ENCODE data around the gene SNX9. TPM values are rescaled to one million over a fixed set of nuclear protein-coding genes. Genes with fewer than 3 reads are reported as not detected.

The SNX9 gene
- polyA plus RNA-seq, 1 donor, result 44.6 TPM

DNA sequence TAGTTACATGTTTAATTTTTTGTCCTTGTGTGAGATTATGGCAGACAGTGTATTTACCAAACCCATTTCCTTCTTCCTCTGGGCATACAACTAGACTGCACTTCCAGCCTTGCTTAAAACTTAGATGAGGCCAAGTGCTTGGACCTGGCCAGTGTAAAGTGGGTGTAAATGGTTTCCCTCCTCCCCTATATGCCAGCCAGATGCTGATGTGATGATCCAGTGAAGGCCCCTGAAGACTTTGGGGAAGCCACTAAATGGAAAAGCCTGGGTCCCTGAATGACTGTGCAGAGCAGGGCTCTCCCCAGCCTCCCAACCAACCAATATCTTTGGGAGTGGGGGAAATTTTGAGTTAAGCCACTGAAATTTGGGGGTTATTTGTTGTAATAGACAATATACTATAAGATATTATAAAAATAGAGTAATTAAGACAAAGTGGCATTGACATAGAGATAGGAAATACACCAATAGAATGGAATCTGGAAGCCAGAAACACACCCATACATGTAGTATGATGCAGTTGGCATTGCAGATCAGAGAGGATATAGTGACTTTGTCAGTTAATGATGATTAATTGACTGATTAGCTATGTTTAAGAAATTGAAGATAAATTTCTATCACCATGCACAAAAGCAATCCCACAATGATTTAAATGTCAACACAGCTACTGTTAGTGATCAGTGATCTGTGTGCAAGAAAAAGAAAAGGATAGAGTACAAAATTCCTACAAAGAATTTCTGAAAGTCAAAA lies 10.4 kb upstream of the SNX9 start:
- H3K36me3 ChIP-seq (ENCODE audit: control insufficient read depth, insufficient read depth, low read length), result no peaks in the 10 kb centered on the region
- no peak for DNase-seq
- no peaks in the 10 kb centered on the region for H3K27me3 ChIP-seq (ENCODE audit: control insufficient read depth, insufficient read depth, low read length)
- no peaks in the 10 kb centered on the region for H3K4me1 ChIP-seq (ENCODE audit: control insufficient read depth, insufficient read depth, low read length)
- H3K9me3 ChIP-seq (ENCODE audit: control insufficient read depth, low read depth, low read length), result no peaks in the 10 kb centered on the region
- no peak overlapping the region for H3K4me3 ChIP-seq (ENCODE audit: low read length)
- H3K27ac ChIP-seq (ENCODE audit: low read length), result no peak overlapping the region

DNA sequence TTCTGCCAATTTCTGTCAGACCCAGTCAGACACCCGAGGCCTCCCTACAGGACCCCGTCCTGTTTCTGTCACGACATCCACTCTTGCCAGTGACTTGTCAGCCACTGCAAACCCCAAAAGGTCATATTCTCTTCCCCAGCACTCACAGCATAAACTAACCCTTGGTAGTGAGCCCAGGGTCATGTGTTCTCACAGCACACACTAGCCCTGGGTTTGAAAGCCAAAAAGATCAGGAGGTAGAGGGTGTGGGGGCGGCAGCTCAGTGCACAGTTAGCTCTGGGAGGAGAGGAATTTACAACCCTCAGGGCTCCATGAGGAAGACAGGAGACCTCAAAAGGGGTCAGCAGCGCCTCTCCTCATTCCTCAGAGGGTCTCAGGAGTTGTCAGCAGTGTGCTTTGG lies 9.9 kb upstream of the SNX9 start:
- no CpG with 5 or more reads among the region's 5 CpGs for WGBS (ENCODE audit: insufficient coverage, low lambda C conversion rate)
- DNase-seq, result no peak
- H3K9me3 ChIP-seq (ENCODE audit: control insufficient read depth, low read depth, low read length), result no peaks in the 10 kb centered on the region
- no peaks in the 10 kb centered on the region for H3K36me3 ChIP-seq (ENCODE audit: control insufficient read depth, insufficient read depth, low read length)
- no peaks in the 10 kb centered on the region for H3K27me3 ChIP-seq (ENCODE audit: control insufficient read depth, insufficient read depth, low read length)
- no peaks in the 10 kb centered on the region for H3K4me1 ChIP-seq (ENCODE audit: control insufficient read depth, insufficient read depth, low read length)
- H3K4me3 ChIP-seq (ENCODE audit: low read length), result no peak overlapping the region
- no peak overlapping the region for H3K27ac ChIP-seq (ENCODE audit: low read length)

DNA sequence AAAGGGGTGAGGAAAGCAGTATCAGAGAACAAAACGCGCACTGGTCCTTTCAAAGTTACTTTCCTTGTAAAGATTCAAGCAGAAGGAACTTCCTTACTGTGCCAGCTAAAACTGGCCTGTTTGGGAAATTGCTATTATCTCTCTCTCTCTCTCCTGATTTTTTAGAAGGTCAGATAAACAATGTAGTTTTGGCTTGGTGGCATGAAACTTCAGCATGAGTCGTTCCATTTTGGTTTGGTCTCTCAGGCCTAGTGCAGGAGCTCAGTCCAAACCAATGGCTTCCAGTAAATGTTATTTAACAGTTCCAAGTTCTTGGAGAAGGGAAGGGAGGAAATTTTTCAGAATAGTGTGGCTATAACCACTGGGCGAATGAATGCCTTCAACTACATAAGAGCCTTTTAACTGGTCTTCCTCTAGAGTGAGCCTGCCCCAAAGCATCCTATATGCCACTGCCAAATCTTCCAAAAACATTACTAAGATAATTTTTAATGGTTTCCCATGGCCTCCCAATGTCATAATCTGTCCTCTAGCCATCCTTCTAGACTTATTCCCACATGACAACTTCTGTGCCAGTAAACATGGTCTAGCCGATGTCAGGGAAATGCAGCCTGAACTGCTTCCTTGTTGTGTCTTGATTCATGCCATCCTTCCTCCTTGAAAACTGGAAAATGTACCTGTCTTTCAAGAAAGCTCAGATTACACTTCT lies 9.1 kb upstream of the SNX9 start:
- H3K4me1 ChIP-seq (ENCODE audit: control insufficient read depth, insufficient read depth, low read length), result no peaks in the 10 kb centered on the region
- H3K9me3 ChIP-seq (ENCODE audit: control insufficient read depth, low read depth, low read length), result no peaks in the 10 kb centered on the region
- DNase-seq, result no peak
- WGBS (ENCODE audit: insufficient coverage, low lambda C conversion rate), result no CpG with 5 or more reads among the region's 5 CpGs
- H3K36me3 ChIP-seq (ENCODE audit: control insufficient read depth, insufficient read depth, low read length), result no peaks in the 10 kb centered on the region
- no peaks in the 10 kb centered on the region for H3K27me3 ChIP-seq (ENCODE audit: control insufficient read depth, insufficient read depth, low read length)
- no peak overlapping the region for H3K4me3 ChIP-seq (ENCODE audit: low read length)
- no peak overlapping the region for H3K27ac ChIP-seq (ENCODE audit: low read length)

DNA sequence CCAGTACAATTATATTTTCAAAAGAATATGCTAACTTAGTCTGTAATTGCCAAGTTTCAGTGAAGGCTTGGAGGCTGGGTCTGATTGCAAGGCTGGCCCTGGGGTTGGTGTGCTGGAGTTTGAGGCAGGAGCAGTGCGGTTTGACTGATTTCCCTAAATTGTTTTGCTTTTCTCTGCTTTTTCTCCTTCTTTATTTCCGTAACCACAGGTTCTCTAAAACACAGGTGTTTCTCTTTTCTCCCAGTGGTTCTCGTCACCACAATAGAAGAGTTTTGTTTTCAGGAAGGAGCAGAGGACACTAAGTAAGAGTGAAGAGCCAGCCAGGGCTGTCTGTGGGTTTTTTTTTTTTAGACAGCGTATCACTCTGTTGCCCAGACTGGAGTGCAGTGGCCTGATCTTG lies 8.2 kb upstream of the SNX9 start:
- no peak for DNase-seq
- Histone ChIP-seq H3K27ac (ENCODE audit: low read length) (no peak overlapping the region), H3K4me3 (ENCODE audit: low read length) (no peak overlapping the region), H3K4me1 (ENCODE audit: control insufficient read depth, insufficient read depth, low read length) (no peaks in the 10 kb centered on the region), H3K36me3 (ENCODE audit: control insufficient read depth, insufficient read depth, low read length) (no peaks in the 10 kb centered on the region), H3K9me3 (ENCODE audit: control insufficient read depth, low read depth, low read length) (no peaks in the 10 kb centered on the region), H3K27me3 (ENCODE audit: control insufficient read depth, insufficient read depth, low read length) (no peaks in the 10 kb centered on the region)
- whole genome bisulfite sequencing (ENCODE audit: insufficient coverage, low lambda C conversion rate), result no CpG with 5 or more reads among the region's 4 CpGs

DNA sequence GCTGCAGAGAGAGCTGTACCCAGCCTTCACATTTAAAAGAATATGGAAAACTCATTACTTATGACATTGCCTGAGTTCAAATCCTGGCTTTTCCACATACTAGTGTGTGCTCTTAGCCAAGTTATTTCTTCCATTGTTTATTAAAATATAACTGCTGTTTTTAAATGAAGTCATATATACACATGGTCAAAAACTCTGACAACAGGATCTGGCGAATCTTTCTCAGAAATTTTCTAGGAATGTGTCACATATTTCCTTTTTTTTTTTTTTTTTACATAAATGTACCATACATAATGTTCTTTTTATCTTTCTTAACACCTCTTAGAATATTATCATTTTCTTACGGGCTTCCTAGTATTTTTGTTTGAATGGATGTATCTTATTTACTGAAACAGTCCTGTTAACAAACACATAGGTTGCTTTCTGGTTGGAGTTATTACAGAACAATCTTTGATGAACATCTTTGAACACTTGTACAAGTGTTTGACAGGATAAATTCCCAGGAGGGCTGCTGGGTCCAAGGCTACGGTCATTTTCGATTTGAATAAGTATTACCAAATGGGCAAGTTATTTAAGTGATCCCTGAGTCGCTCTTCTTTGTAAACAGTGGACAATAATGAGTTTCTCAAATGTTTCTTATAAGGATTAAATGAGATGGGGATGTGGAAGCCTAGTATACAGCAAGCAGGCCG lies 1.6 kb upstream of the SNX9 start:
- DNase-seq, result no peak
- no peaks in the 10 kb centered on the region for H3K27me3 ChIP-seq (ENCODE audit: control insufficient read depth, insufficient read depth, low read length)
- H3K36me3 ChIP-seq (ENCODE audit: control insufficient read depth, insufficient read depth, low read length), result no peaks in the 10 kb centered on the region
- H3K4me3 ChIP-seq (ENCODE audit: low read length), result no peak overlapping the region
- WGBS (ENCODE audit: insufficient coverage, low lambda C conversion rate), result 86% methylated on average over 2 of the region's 6 CpGs
- no peaks in the 10 kb centered on the region for H3K9me3 ChIP-seq (ENCODE audit: control insufficient read depth, low read depth, low read length)
- H3K27ac ChIP-seq (ENCODE audit: low read length), result no peak overlapping the region
- H3K4me1 ChIP-seq (ENCODE audit: control insufficient read depth, insufficient read depth, low read length), result peaks cover 4% of the 10 kb centered on the region

DNA sequence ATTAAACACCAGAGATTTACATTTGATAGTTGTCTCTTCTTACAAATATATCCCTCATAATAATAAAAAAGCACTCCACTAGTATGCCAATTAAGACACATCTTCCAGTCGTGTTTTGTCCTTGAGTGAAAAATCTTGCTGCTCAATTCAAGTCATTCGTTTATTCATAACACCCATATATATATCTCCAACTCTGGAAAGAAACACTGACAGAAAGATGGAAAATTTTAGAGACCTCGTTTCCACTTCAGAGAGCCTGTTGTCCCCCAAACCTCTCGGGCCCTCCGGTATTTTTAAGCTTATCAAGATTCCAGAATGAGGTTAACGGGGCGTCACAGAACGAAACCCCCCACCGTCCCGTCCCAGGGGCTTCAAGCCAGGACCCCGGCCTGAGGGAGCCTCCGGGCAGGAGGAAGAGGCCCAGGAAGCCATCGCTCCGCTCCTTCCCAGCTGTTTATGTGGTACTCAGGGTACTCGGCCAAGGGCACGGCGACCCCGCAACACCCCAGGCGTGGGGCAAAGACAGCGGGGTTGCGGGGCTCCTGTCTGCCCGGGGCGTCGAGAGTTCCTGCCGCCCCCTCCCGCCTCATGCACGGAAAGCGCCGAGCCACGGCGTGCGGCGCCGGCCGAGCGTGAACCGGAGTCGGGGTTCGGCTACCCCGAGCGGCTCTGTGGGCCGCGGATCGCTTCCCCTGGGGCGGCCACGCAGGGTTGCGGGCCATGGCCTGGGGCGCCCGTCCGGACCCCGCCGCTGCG lies 623 bp upstream of the SNX9 start:
- Histone ChIP-seq H3K36me3 (ENCODE audit: control insufficient read depth, insufficient read depth, low read length) (no peaks in the 10 kb centered on the region), H3K4me1 (ENCODE audit: control insufficient read depth, insufficient read depth, low read length) (peaks cover 4% of the 10 kb centered on the region), H3K9me3 (ENCODE audit: control insufficient read depth, low read depth, low read length) (no peaks in the 10 kb centered on the region), H3K27ac (ENCODE audit: low read length) (peak overlapping the region; percentile 55), H3K27me3 (ENCODE audit: control insufficient read depth, insufficient read depth, low read length) (no peaks in the 10 kb centered on the region), H3K4me3 (ENCODE audit: low read length) (peak overlapping the region; percentile 44)
- DNase-seq, result peak in 1 of 2 donors; percentile 72
- WGBS (ENCODE audit: insufficient coverage, low lambda C conversion rate), result no CpG with 5 or more reads among the region's 53 CpGs

DNA sequence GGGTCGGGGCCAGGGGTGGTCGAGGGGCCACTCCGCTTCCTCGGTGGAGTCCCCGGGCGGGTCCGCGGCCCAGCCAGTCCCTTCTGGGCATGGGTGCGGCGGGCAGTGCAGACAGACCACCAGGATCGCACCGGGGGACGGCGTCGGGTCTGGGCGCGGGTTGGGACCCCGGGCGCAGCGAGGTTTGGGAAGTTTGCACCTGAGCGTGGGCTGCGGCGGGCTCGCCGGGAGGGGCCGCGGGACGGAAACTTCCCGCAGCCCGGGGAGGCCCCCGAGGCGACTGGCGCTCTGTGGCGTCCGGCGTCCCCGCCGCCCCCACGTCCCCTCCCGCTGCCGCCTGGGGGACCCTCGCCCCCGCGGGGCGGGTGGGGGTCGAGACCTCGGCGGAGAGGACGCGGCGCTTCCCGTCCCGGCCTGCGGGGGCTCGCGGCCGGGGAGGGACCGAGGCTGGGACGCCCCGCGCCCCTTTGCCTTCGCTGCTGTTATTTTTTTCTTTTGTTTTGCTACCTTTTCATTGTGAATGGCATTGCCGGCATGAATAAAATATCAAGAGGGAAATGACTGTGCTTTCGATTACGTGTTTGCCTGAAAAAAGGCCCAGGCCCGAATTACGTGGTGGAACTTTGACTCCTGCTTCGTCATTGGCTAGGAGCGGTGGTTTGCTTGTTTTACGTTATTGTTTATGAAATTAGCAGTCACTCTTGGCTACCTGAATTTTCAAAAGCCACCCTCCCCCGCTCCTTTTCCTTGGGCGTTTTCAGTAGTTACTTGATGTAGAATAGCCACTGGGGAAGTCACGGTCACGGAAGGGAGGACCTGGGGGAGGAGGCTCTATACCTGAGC lies 703 bp downstream of the SNX9 start:
- peak; percentile 58 to 87 for DNase-seq
- Histone ChIP-seq H3K36me3 (ENCODE audit: control insufficient read depth, insufficient read depth, low read length) (peaks cover 3% of the 10 kb centered on the region), H3K9me3 (ENCODE audit: control insufficient read depth, low read depth, low read length) (no peaks in the 10 kb centered on the region), H3K27ac (ENCODE audit: low read length) (peak overlapping the region; percentile 83), H3K4me1 (ENCODE audit: control insufficient read depth, insufficient read depth, low read length) (peaks cover 4% of the 10 kb centered on the region), H3K27me3 (ENCODE audit: control insufficient read depth, insufficient read depth, low read length) (no peaks in the 10 kb centered on the region), H3K4me3 (ENCODE audit: low read length) (peak overlapping the region; percentile 90)
- 0% methylated on average over 3 of the region's 74 CpGs for WGBS (ENCODE audit: insufficient coverage, low lambda C conversion rate)

DNA sequence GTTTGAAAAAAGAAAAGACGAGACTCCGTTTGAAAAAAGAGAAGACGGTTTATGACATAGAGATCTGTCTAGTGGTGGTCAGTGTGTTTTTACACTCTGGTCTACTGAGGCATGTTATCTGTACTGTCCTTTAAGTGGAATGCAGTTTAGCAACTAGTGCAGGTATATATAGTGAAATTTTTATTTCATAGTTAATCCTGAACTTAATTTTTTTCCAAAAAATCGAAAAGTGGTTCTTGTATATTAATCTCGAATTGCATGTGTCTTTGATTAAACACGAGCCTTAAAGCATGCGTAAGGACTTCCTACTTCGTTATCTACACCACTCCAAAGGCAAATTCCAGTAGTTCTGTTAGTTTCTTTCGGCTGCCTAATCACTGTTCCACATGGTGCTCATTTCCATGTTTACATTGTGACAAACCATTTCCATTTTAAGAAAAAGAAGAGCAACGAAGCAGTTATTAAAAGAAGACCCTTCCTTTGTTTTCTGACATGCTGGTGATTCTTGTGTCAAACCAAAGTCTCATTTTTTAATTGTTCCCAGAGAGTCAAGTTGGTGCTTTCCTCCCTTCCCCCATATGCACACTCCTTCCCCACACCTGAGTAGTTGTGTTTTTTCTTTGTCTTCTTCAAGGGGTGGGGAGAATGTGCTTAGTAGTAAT lies 2.3 kb downstream of the SNX9 start:
- 43% methylated on average over 8 of the region's 10 CpGs for WGBS (ENCODE audit: insufficient coverage, low lambda C conversion rate)
- DNase-seq, result peak in 1 of 2 donors; percentile 55
- H3K9me3 ChIP-seq (ENCODE audit: control insufficient read depth, low read depth, low read length), result no peaks in the 10 kb centered on the region
- peaks cover 5% of the 10 kb centered on the region for H3K36me3 ChIP-seq (ENCODE audit: control insufficient read depth, insufficient read depth, low read length)
- peaks cover 4% of the 10 kb centered on the region for H3K4me1 ChIP-seq (ENCODE audit: control insufficient read depth, insufficient read depth, low read length)
- H3K27ac ChIP-seq (ENCODE audit: low read length), result peak overlapping the region; percentile 40
- no peak overlapping the region for H3K4me3 ChIP-seq (ENCODE audit: low read length)
- H3K27me3 ChIP-seq (ENCODE audit: control insufficient read depth, insufficient read depth, low read length), result no peaks in the 10 kb centered on the region

DNA sequence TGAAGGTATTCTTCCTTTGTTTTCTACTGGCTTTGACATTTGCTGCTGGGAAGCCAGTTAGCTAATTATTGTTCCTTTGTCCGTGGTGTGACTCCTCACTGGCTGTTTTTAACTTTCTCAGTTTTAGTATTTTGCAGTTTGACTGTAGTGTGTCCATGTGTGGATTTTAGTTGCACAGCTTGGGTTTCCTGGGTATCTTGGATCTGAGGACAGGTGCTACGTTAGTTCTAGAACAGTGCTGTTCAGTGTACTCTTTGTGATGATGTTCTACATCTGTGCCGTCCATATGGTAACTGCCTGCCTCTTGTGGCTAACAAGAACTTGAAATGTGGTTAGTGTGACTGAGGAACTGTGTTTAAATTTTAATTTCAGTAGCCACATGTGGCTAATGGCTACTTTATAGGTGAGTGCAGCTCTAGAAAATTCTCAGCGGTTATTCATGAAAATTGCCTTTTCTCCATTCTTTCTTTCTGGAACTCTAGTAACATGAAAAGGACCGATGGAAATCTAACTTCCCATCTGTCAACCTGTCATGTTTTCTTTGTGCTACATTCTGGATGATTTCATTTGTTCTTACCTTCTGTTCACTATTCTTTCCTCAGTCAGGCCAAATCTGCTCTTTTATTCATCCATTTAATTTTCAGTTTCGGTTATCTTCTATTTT lies 7.4 kb downstream of the SNX9 start:
- peaks cover 5% of the 10 kb centered on the region for H3K36me3 ChIP-seq (ENCODE audit: control insufficient read depth, insufficient read depth, low read length)
- no peak overlapping the region for H3K4me3 ChIP-seq (ENCODE audit: low read length)
- H3K27me3 ChIP-seq (ENCODE audit: control insufficient read depth, insufficient read depth, low read length), result no peaks in the 10 kb centered on the region
- no peaks in the 10 kb centered on the region for H3K4me1 ChIP-seq (ENCODE audit: control insufficient read depth, insufficient read depth, low read length)
- no peaks in the 10 kb centered on the region for H3K9me3 ChIP-seq (ENCODE audit: control insufficient read depth, low read depth, low read length)
- no peak for DNase-seq
- H3K27ac ChIP-seq (ENCODE audit: low read length), result no peak overlapping the region
- WGBS (ENCODE audit: insufficient coverage, low lambda C conversion rate), result 90% methylated on average over 2 of the region's 6 CpGs

Measured in large intestine (tissue), 3 donors.